Natural killer cell treated with Interleukin-12 subunit alpha and Interleukin-12 subunit beta and Interleukin-15 and Interleukin-18, amount 100 ng/mL, for 72 hours (primary cell): ENCODE measurements around the gene FAM193A. TPM values are rescaled to one million over a fixed set of nuclear protein-coding genes. Genes with fewer than 3 reads are reported as not detected.

Source experiments
- ATAC-seq, 2 donors: fragments of 150-1000 bp; cut with Tn5 transposase in 1 of 2; sonication (Bioruptor Pico), chemical (Tn5 transposase) in 1 of 2; 2 replicates each; pipeline ENCODE4 v1.10.0; 2021
- DNase-seq: peaks from one replicate; pipeline ENCODE4 v3.0.0; 2022; ENCODE audit warnings: low spot score
- H3K27ac Mint-ChIP-seq, 2 donors: 1 replicate in 1 of 2; 2 replicates in 1 of 2; pipeline ENCODE4 v1.8.0; 2022; ENCODE audit warnings: mixed read lengths in 2 of 2, mild to moderate bottlenecking in 1 of 2, moderate library complexity in 1 of 2
- H3K27me3 Mint-ChIP-seq, 2 donors: 1 replicate in 1 of 2; 2 replicates in 1 of 2; pipeline ENCODE4 v1.8.0; 2022; ENCODE audit warnings: mixed read lengths in 2 of 2
- H3K36me3 Mint-ChIP-seq: one replicate; pipeline ENCODE4 v1.8.0; 2022; ENCODE audit warnings: mixed read lengths
- H3K4me1 Mint-ChIP-seq, 2 donors: 1 replicate in 1 of 2; 2 replicates in 1 of 2; pipeline ENCODE4 v1.8.0; 2022; ENCODE audit warnings: low read depth in 2 of 2, mixed read lengths in 2 of 2, mild to moderate bottlenecking in 1 of 2
- H3K4me3 Mint-ChIP-seq: one replicate; pipeline ENCODE4 v1.8.0; 2022; ENCODE audit warnings: mixed read lengths
- H3K9me3 Mint-ChIP-seq: 2 replicates; pipeline ENCODE4 v1.8.0; 2022; ENCODE audit warnings: mixed read lengths
- total RNA-seq, 2 donors: library from RNA; stranded (reverse); gene quantifications; one replicate each; pipeline ENCODE4 v1.2.3, GENCODE V29; 2022

FAM193A gene
- total RNA-seq, 2 donors from 2014 or later: 28.0 to 50.9 TPM

- Mint-ChIP-seq H3K4me1 (peaks cover 17 to 18% of the 10 kb centered on the region in 2 donors), H3K36me3 (peaks cover 8% of the 10 kb centered on the region), H3K27ac (no peak overlapping the region), H3K27me3 (no peaks in the 10 kb centered on the region), H3K4me3 (no peak overlapping the region), H3K9me3 (no peaks in the 10 kb centered on the region)
- ATAC-seq (no peak), DNase-seq (no peak)
Observed at GRCh38 chr4:2648159-2648814, 111.8 kb downstream of the FAM193A start.

- Mint-ChIP-seq H3K4me1 (peaks cover 17 to 18% of the 10 kb centered on the region in 2 donors), H3K27ac (no peak overlapping the region), H3K4me3 (no peak overlapping the region), H3K27me3 (no peaks in the 10 kb centered on the region), H3K9me3 (no peaks in the 10 kb centered on the region), H3K36me3 (peaks cover 8% of the 10 kb centered on the region)
- no peak for ATAC-seq
- DNase-seq: no peak
Observed at GRCh38 chr4:2649604-2650114, 113.2 kb downstream of the FAM193A start.

- no peaks in the 10 kb centered on the region for H3K9me3 Mint-ChIP-seq
- peaks cover 8% of the 10 kb centered on the region for H3K36me3 Mint-ChIP-seq
- no peak overlapping the region for H3K27ac Mint-ChIP-seq
- H3K4me3 Mint-ChIP-seq: no peak overlapping the region
- DNase-seq: no peak
- ATAC-seq: no peak
- H3K27me3 Mint-ChIP-seq: no peaks in the 10 kb centered on the region
- peaks cover 17 to 18% of the 10 kb centered on the region in 2 donors for H3K4me1 Mint-ChIP-seq
Observed at GRCh38 chr4:2650276-2650675, 113.8 kb downstream of the FAM193A start.

- H3K27ac Mint-ChIP-seq: peak overlapping the region in 1 of 2 donors; percentile 10
- ATAC-seq (peak in 1 of 2 donors; percentile 15), DNase-seq (no peak)
- peaks cover 8% of the 10 kb centered on the region for H3K36me3 Mint-ChIP-seq
- H3K4me1 Mint-ChIP-seq: peaks cover 17 to 18% of the 10 kb centered on the region in 2 donors
- no peaks in the 10 kb centered on the region for H3K9me3 Mint-ChIP-seq
- H3K4me3 Mint-ChIP-seq: no peak overlapping the region
- no peaks in the 10 kb centered on the region for H3K27me3 Mint-ChIP-seq
Observed at GRCh38 chr4:2651546-2651945, 115.1 kb downstream of the FAM193A start.

- Mint-ChIP-seq H3K27me3 (no peaks in the 10 kb centered on the region), H3K9me3 (no peaks in the 10 kb centered on the region), H3K4me3 (no peak overlapping the region), H3K4me1 (peaks cover 17 to 18% of the 10 kb centered on the region in 2 donors), H3K27ac (peak overlapping the region; percentile 10 to 55), H3K36me3 (peaks cover 8% of the 10 kb centered on the region)
- ATAC-seq: no peak
- DNase-seq: no peak
Observed at GRCh38 chr4:2651998-2652397, 115.6 kb downstream of the FAM193A start.

- Mint-ChIP-seq H3K4me1 (peaks cover 17 to 18% of the 10 kb centered on the region in 2 donors), H3K27ac (peak overlapping the region; percentile 10 to 55), H3K9me3 (no peaks in the 10 kb centered on the region), H3K4me3 (no peak overlapping the region), H3K36me3 (peaks cover 8% of the 10 kb centered on the region), H3K27me3 (no peaks in the 10 kb centered on the region)
- no peak for DNase-seq
- no peak for ATAC-seq
Observed at GRCh38 chr4:2652415-2653160, 116.1 kb downstream of the FAM193A start.

- H3K27ac Mint-ChIP-seq: no peak overlapping the region
- DNase-seq (no peak), ATAC-seq (no peak)
- no peaks in the 10 kb centered on the region for H3K27me3 Mint-ChIP-seq
- H3K4me1 Mint-ChIP-seq: peaks cover 6 to 8% of the 10 kb centered on the region in 2 donors
- peaks cover 15% of the 10 kb centered on the region for H3K36me3 Mint-ChIP-seq
- H3K4me3 Mint-ChIP-seq: no peak overlapping the region
- no peaks in the 10 kb centered on the region for H3K9me3 Mint-ChIP-seq
Observed at GRCh38 chr4:2660596-2661211, 124.3 kb downstream of the FAM193A start.

- H3K27ac Mint-ChIP-seq: peak overlapping the region; percentile 56 to 58
- peak in 1 of 2 donors; percentile 52 for ATAC-seq
- no peaks in the 10 kb centered on the region for H3K27me3 Mint-ChIP-seq
- H3K36me3 Mint-ChIP-seq: peaks cover 21% of the 10 kb centered on the region
- H3K9me3 Mint-ChIP-seq: no peaks in the 10 kb centered on the region
- peaks cover 17 to 23% of the 10 kb centered on the region in 2 donors for H3K4me1 Mint-ChIP-seq
- no peak overlapping the region for H3K4me3 Mint-ChIP-seq
- DNase-seq: no peak
Observed at GRCh38 chr4:2662598-2662997, 126.2 kb downstream of the FAM193A start.

- ATAC-seq (no peak), DNase-seq (no peak)
- peaks cover 20 to 24% of the 10 kb centered on the region in 2 donors for H3K4me1 Mint-ChIP-seq
- H3K27ac Mint-ChIP-seq: peak overlapping the region; percentile 56 to 58
- H3K9me3 Mint-ChIP-seq: no peaks in the 10 kb centered on the region
- no peaks in the 10 kb centered on the region for H3K27me3 Mint-ChIP-seq
- H3K36me3 Mint-ChIP-seq: peaks cover 21% of the 10 kb centered on the region
- H3K4me3 Mint-ChIP-seq: no peak overlapping the region
Observed at GRCh38 chr4:2663275-2663674, 126.8 kb downstream of the FAM193A start.

- H3K27ac Mint-ChIP-seq: peak overlapping the region; percentile 60 to 74
- peaks cover 27% of the 10 kb centered on the region for H3K36me3 Mint-ChIP-seq
- peaks cover 35 to 50% of the 10 kb centered on the region in 2 donors for H3K4me1 Mint-ChIP-seq
- H3K27me3 Mint-ChIP-seq: no peaks in the 10 kb centered on the region
- peak overlapping the region; percentile 56 for H3K4me3 Mint-ChIP-seq
- DNase-seq (no peak), ATAC-seq (no peak)
- H3K9me3 Mint-ChIP-seq: no peaks in the 10 kb centered on the region
Observed at GRCh38 chr4:2666722-2667247, 130.3 kb downstream of the FAM193A start.

GRCh38 chr4:2667428-2667827 lies 131.0 kb downstream of the FAM193A start:
- Mint-ChIP-seq H3K36me3 (peaks cover 33% of the 10 kb centered on the region), H3K9me3 (no peaks in the 10 kb centered on the region), H3K4me3 (peak overlapping the region; percentile 56), H3K4me1 (peaks cover 39 to 56% of the 10 kb centered on the region in 2 donors), H3K27me3 (no peaks in the 10 kb centered on the region), H3K27ac (peak overlapping the region; percentile 60 to 74)
- DNase-seq: no peak
- peak in 1 of 2 donors; percentile 51 for ATAC-seq

- H3K36me3 Mint-ChIP-seq: peaks cover 39% of the 10 kb centered on the region
- ATAC-seq (no peak), DNase-seq (no peak)
- peak overlapping the region; percentile 60 to 66 for H3K27ac Mint-ChIP-seq
- H3K27me3 Mint-ChIP-seq: no peaks in the 10 kb centered on the region
- no peaks in the 10 kb centered on the region for H3K9me3 Mint-ChIP-seq
- no peak overlapping the region for H3K4me3 Mint-ChIP-seq
- H3K4me1 Mint-ChIP-seq: peaks cover 47 to 56% of the 10 kb centered on the region in 2 donors
Observed at GRCh38 chr4:2671267-2671895, 134.9 kb downstream of the FAM193A start.

- Mint-ChIP-seq H3K27ac (peak overlapping the region; percentile 60 to 66), H3K4me3 (no peak overlapping the region), H3K9me3 (no peaks in the 10 kb centered on the region), H3K36me3 (peaks cover 37% of the 10 kb centered on the region), H3K4me1 (peaks cover 47 to 52% of the 10 kb centered on the region in 2 donors), H3K27me3 (no peaks in the 10 kb centered on the region)
- ATAC-seq (no peak), DNase-seq (no peak)
Observed at GRCh38 chr4:2672082-2672481, 135.6 kb downstream of the FAM193A start.
